Stomach (tissue), 9 donors: ENCODE results near the gene IFNA13. TPM values are rescaled to one million over a fixed set of nuclear protein-coding genes. Genes with fewer than 3 reads are reported as not detected.
A peak's percentile ranks its signal among the peaks of the same experiment; 100 is the strongest.

Source experiments
- DNase-seq, 2 donors: peaks; one replicate each; pipeline versions ENCODE4 v3.0.0 to v3.0.0-alpha.2; 2013 to 2019
- H3K27ac ChIP-seq, 5 donors: fragments of 200-600 bp in 4 of 5; sonication (generic) in 4 of 5; one replicate each; pipeline ENCODE4 v1.5.1; 2013 to 2019; ENCODE audit warnings: mild to moderate bottlenecking in 1 of 5, moderate library complexity in 1 of 5
- H3K27me3 ChIP-seq, 3 donors: fragments of 200-600 bp; sonication (generic); one replicate each; pipeline ENCODE4 v1.5.1; 2017 to 2019; ENCODE audit warnings: mixed run types in 1 of 3
- H3K36me3 ChIP-seq, 4 donors: fragments of 200-600 bp; sonication (generic); 1 replicate in 3 of 4; 2 replicates in 1 of 4; pipeline ENCODE4 v1.5.1; 2016 to 2019
- H3K4me1 ChIP-seq, 4 donors: fragments of 200-600 bp; sonication (generic); one replicate each; pipeline ENCODE4 v1.5.1; 2016 to 2019
- H3K4me3 ChIP-seq, 4 donors: fragments of 200-600 bp; sonication (generic) in 3 of 4; one replicate each; pipeline ENCODE4 v1.5.1; 2016 to 2019; ENCODE audit warnings: mild to moderate bottlenecking in 1 of 4
- H3K9me3 ChIP-seq, 4 donors: fragments of 200-600 bp; sonication (generic); one replicate each; pipeline ENCODE4 v1.5.1; 2016 to 2019
- EP300 ChIP-seq: sonication (generic); formaldehyde crosslinking; IDR thresholded peaks from one replicate; pipeline ENCODE4 v1.6.1; 2017; ENCODE audit warnings: antibody characterized with exemption
- POLR2A ChIP-seq, 4 donors: fragments of 450-650 bp; IDR thresholded peaks; one replicate each; pipeline ENCODE4 v1.6.1; 2016; ENCODE audit warnings: antibody characterized with exemption in 4 of 4, control low read depth in 2 of 4, mild to moderate bottlenecking in 1 of 4, moderate library complexity in 1 of 4
- POLR2AphosphoS5 ChIP-seq, 3 donors: sonication (generic); formaldehyde crosslinking; IDR thresholded peaks; one replicate each; pipeline ENCODE4 v1.6.1; 2016; ENCODE audit warnings: antibody characterized with exemption in 3 of 3
- WGBS, 5 donors: extraction: QIAGEN DNeasy Blood & Tissue Kit in 3 of 5; methylation state at CpG; one replicate each; pipeline versions ENCODE4 v1.1.5 to v1.1.7; 2013 to 2018; 5-methylcytosine and 5-hydroxymethylcytosine counted together
- intact Hi-C: fragments of 100-400 bp; cut with DNase I; formaldehyde crosslinking; loops from one replicate; pipeline ENCODE4 v1.15.1; 2023; ENCODE audit warnings: low total_unique reads
- polyA plus RNA-seq, 3 donors: library from polyadenylated mRNA; stranded (reverse); fragments of 200-250 nt; gene quantifications; one replicate each; pipeline ENCODE4 v1.2.3, GENCODE V29; 2013
- total RNA-seq, 5 donors: library from RNA; depleted of rRNA; stranded (reverse); fragments of >200 nt; gene quantifications; one replicate each; pipeline versions ENCODE4 v1.1.0 to v1.2.3, GENCODE V29; 2014 to 2016
- TF ChIP-seq, protein P1 (sequence below), 7 experiments: fragments of 450-650 bp in 4 of 7; fragments of 200-600 bp in 3 of 7; sonication (generic) in 3 of 7; IDR thresholded peaks; one replicate each; pipeline ENCODE4 v1.5.1; 2016 to 2019; ENCODE audit warnings: antibody characterized with exemption in 7 of 7, control low read depth in 2 of 7, mild to moderate bottlenecking in 1 of 7
- donor health status: healthy with polysubstance abuse.
- donor health status: Bipolar disorder and iron deficiency.
- donor health status: healthy.

Gene IFNA13
- total and polyA plus RNA-seq, 8 donors: not detected

DNA sequence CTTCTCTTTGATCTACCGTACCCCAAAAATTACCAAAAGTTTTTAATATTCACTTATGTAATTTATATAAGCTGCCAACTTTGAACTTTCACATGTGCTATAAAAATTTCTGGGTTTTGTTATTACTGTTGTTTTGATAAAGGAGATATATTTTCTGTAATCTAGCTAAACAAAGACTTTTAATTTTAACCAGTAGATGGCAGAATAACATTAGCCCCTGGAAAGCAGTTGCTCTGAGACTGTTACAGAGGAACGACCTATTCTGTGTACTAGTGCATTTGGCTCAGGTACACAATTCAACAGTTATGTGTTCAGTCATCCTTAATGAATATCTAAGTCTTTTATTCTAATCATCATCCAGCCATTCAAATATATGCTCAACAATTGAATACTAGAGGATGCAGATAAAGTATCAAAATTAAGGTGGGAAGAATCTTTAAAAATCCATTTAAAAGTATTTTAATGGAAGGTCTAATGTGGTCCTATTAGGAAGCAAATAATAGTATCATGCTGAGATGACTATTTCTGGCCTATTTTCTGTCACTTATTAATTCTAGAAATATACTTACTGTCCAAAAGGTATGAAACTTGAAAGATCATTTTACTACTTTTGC, 41.2 kb downstream of the IFNA13 start:
- Histone ChIP-seq H3K27ac (no peak overlapping the region), H3K9me3 (no peaks in the 10 kb centered on the region), H3K36me3 (peaks cover 0 to 32% (median 27%) of the 10 kb centered on the region in 4 donors), H3K27me3 (no peaks in the 10 kb centered on the region), H3K4me3 (no peak overlapping the region), H3K4me1 (peaks cover 5 to 63% (median 34%) of the 10 kb centered on the region in 4 donors)
- WGBS, 5 donors: 33 to 43% (median 40%) methylated on average over 2 of the region's 2 CpGs
- TF ChIP-seq, protein P1, sequence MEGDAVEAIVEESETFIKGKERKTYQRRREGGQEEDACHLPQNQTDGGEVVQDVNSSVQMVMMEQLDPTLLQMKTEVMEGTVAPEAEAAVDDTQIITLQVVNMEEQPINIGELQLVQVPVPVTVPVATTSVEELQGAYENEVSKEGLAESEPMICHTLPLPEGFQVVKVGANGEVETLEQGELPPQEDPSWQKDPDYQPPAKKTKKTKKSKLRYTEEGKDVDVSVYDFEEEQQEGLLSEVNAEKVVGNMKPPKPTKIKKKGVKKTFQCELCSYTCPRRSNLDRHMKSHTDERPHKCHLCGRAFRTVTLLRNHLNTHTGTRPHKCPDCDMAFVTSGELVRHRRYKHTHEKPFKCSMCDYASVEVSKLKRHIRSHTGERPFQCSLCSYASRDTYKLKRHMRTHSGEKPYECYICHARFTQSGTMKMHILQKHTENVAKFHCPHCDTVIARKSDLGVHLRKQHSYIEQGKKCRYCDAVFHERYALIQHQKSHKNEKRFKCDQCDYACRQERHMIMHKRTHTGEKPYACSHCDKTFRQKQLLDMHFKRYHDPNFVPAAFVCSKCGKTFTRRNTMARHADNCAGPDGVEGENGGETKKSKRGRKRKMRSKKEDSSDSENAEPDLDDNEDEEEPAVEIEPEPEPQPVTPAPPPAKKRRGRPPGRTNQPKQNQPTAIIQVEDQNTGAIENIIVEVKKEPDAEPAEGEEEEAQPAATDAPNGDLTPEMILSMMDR (IDR thresholded peaks at IDR 0.05): peak in 4 of 7 experiments; percentile 31 to 52 (median 50)
- TF ChIP-seq POLR2AphosphoS5 (IDR thresholded peaks at IDR 0.05) (no peak), POLR2A (IDR thresholded peaks at IDR 0.05) (no peak)
- intact Hi-C loops: loop anchor here (10.0 kb wide), 1 partner anchor 68 kb away; no protein-coding TSS in a partner anchor
- peak in 1 of 2 donors; percentile 66 for DNase-seq

DNA sequence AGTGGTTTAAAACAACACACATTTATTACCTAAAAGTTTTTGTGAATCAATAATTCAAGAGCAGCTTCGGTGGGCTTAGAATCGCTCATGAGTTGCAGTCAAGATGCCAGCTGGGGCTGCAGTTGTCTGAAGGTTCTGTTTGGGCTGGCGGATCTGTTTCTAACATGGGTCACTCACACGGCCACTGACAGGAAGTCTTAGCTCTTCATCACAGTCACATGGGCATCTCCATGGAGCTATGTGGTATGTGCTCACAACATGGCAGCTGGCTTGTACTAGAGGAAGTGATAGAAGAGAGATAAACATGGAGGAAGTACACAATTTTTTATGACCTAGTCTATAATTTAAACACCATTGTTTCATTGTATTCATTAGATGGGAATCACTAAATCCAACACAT, 43.8 kb downstream of the IFNA13 start:
- Histone ChIP-seq H3K4me3 (no peak overlapping the region), H3K27me3 (no peaks in the 10 kb centered on the region), H3K4me1 (peaks cover 0 to 37% (median 15%) of the 10 kb centered on the region in 4 donors), H3K9me3 (no peaks in the 10 kb centered on the region), H3K27ac (no peak overlapping the region), H3K36me3 (peaks cover 0 to 37% (median 31%) of the 10 kb centered on the region in 4 donors)
- intact Hi-C loops: loop anchor here (10.0 kb wide), 1 partner anchor 71 kb away; no protein-coding TSS in a partner anchor
- no peak for DNase-seq
- 77 to 88% (median 83%) methylated on average over 4 of the region's 4 CpGs for WGBS, 5 donors
- no peak for TF ChIP-seq POLR2A (IDR thresholded peaks at IDR 0.05)
- TF ChIP-seq EP300: no peak
- TF ChIP-seq, protein P1 (IDR thresholded peaks at IDR 0.05): no peak
- TF ChIP-seq POLR2AphosphoS5 (IDR thresholded peaks at IDR 0.05): no peak

DNA sequence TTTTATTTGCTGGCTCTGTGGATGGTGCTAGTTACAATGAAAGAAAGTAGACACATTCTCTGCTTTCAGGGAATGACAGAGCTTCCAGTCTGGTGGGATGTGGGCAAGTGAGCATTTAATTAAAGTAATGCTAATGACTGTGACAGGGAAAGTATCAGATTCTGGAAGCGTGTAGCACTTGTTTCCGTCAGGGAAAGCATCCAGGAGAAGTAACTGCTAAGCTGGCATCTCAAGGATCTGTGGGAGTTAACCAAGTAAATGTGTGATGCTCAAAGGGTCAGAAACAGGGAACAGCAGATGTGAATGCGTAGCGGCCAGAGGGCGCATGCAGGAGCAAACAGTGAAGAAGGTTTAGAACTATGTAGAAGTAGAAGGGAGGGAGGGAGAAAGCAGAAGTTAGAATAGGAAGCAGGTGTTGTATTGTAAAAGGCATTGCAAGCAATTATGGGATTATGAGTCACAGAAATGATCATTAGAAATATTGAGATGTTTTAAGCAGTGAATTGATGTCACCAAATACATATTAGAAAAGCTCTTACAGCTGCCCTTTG, 44.9 kb downstream of the IFNA13 start:
- no peak for DNase-seq
- TF ChIP-seq POLR2A (IDR thresholded peaks at IDR 0.05): no peak
- TF ChIP-seq POLR2AphosphoS5 (IDR thresholded peaks at IDR 0.05): no peak
- no peak for TF ChIP-seq EP300
- TF ChIP-seq, protein P1 (IDR thresholded peaks at IDR 0.05): no peak
- no peak overlapping the region for H3K27ac ChIP-seq
- H3K36me3 ChIP-seq: peaks cover 0 to 37% (median 31%) of the 10 kb centered on the region in 4 donors
- H3K9me3 ChIP-seq: no peaks in the 10 kb centered on the region
- no peak overlapping the region for H3K4me3 ChIP-seq
- intact Hi-C loops: loop anchor here (10.0 kb wide), 1 partner anchor 72 kb away; no protein-coding TSS in a partner anchor
- no peaks in the 10 kb centered on the region for H3K27me3 ChIP-seq
- peaks cover 0 to 33% (median 14%) of the 10 kb centered on the region in 4 donors for H3K4me1 ChIP-seq
- 87 to 94% (median 91%) methylated on average over 5 of the region's 5 CpGs for WGBS, 5 donors

DNA sequence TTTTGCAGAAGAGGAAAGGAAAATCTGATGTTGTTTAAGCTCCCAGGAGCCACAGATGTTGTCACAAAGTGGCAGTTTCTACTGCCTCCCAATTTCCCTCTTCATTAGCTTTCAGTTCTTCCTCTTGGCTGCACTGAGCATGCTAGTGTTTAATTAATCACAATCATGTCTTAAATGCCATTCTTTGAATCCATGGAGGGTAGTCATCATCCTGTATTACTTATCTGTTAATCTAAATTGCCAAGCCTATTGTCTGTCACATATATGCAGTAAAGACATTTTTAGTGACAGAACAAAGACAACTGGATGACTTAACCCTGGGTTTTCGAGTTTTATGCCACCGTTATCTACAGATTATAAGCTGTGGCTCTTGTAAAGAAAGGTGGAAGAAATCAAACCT, 47.4 kb downstream of the IFNA13 start:
- H3K4me3 ChIP-seq: no peak overlapping the region
- no peak for DNase-seq
- H3K4me1 ChIP-seq: peaks cover 0 to 17% (median 6%) of the 10 kb centered on the region in 4 donors
- 56 to 70% (median 61%) methylated on average over 2 of the region's 2 CpGs for WGBS, 5 donors
- TF ChIP-seq POLR2A (IDR thresholded peaks at IDR 0.05): no peak
- no peak for TF ChIP-seq POLR2AphosphoS5 (IDR thresholded peaks at IDR 0.05)
- TF ChIP-seq, protein P1 (IDR thresholded peaks at IDR 0.05): no peak
- no peak for TF ChIP-seq EP300
- peaks cover 0 to 37% (median 31%) of the 10 kb centered on the region in 4 donors for H3K36me3 ChIP-seq
- H3K27me3 ChIP-seq: no peaks in the 10 kb centered on the region
- no peak overlapping the region for H3K27ac ChIP-seq
- H3K9me3 ChIP-seq: no peaks in the 10 kb centered on the region
- intact Hi-C loops: loop anchor here (10.0 kb wide), 1 partner anchor 74 kb away; no protein-coding TSS in a partner anchor
